Ovary (tissue), 3 donors: Measurements from ENCODE around the gene GSTO1.

Experiments used
- CTCF ChIP-seq, 3 donors: fragments of 450-650 bp in 2 of 3; fragments of 200-600 bp in 1 of 3; IDR thresholded peaks; one replicate each; pipeline versions ENCODE4 v1.5.1 to v1.8.0; 2016 to 2022; ENCODE audit warnings: antibody characterized with exemption in 3 of 3, mild to moderate bottlenecking in 1 of 3
- EP300 ChIP-seq: sonication (generic); formaldehyde crosslinking; IDR thresholded peaks from one replicate; pipeline ENCODE4 v1.6.1; 2017; ENCODE audit warnings: antibody characterized with exemption
- donor health status: DM: no; HTN: no; CAD: no.

GRCh38 chr10:104306897-104307296 is 52.2 kb downstream of the GSTO1 start:
- no peak for TF ChIP-seq CTCF (IDR thresholded peaks at IDR 0.05)
- no peak for TF ChIP-seq EP300
